ENCODE results near the gene ROS1. TPM values are rescaled to one million over a fixed set of nuclear protein-coding genes. Genes with fewer than 3 reads are reported as not detected.

Gene ROS1
- not detected in 2 replicates for total RNA-seq (ENCODE audit: low replicate concordance)

DNA sequence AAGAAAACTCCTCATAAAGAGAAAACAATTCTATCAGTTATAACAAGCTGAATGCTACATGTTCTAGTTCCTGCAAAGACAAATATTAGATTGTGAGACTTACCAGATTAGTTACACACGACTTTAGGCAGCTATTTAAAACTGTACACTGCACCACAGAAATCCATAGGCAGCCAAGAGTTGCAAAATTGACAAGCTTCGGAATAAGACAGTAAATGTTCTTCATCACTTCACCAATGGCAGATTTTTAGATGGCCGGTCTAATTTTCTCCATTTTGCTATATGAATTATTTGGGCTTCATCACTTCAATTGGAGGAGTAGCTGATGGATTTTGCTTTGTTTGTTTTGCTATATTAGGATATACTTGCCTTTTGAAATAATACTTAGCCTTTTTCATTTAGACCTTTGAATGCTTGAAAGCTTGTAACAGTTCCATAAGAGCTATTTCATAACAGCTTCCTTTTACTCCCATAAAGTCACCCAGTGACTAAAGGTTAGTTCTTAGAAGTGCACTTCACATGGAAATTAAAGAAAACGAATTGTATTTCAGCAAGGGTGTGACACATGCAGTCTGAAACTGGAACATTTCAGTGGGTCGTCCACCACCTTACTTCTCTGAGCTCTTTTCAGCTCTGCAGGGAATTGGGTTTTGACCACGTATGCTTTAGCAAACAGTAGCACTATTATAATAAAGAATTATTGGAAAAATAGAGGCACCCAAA lies at the start of gene ROS1:
Gene ROS1, minus strand, starts transcription at position 512 of the 723 bp plus-strand sequence. Its CDS starts 286 bp downstream, at position 226.
- no peak for TF ChIP-seq EZH2 (IDR thresholded peaks at IDR 0.05)
- no peak for TF ChIP-seq EZH2phosphoT487 (IDR thresholded peaks at IDR 0.05)
- TF ChIP-seq, protein P1, sequence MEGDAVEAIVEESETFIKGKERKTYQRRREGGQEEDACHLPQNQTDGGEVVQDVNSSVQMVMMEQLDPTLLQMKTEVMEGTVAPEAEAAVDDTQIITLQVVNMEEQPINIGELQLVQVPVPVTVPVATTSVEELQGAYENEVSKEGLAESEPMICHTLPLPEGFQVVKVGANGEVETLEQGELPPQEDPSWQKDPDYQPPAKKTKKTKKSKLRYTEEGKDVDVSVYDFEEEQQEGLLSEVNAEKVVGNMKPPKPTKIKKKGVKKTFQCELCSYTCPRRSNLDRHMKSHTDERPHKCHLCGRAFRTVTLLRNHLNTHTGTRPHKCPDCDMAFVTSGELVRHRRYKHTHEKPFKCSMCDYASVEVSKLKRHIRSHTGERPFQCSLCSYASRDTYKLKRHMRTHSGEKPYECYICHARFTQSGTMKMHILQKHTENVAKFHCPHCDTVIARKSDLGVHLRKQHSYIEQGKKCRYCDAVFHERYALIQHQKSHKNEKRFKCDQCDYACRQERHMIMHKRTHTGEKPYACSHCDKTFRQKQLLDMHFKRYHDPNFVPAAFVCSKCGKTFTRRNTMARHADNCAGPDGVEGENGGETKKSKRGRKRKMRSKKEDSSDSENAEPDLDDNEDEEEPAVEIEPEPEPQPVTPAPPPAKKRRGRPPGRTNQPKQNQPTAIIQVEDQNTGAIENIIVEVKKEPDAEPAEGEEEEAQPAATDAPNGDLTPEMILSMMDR (IDR thresholded peaks at IDR 0.05), result no peak
- Histone ChIP-seq H3K9ac (no peak within 1 kb of the TSS), H3K79me2 (ENCODE audit: low read depth) (no peaks in the 10 kb centered on the region), H3K4me1 (no peaks in the 10 kb centered on the region), H3K36me3 (no peaks in the 10 kb centered on the region), H3F3A (ENCODE audit: low read depth) (no peaks in the 10 kb centered on the region), H3K9me3 (ENCODE audit: low read depth) (no peaks in the 10 kb centered on the region), H3K4me3 (no peak within 1 kb of the TSS), H3K4me2 (no peak within 1 kb of the TSS), H3K27ac (no peak within 1 kb of the TSS), H3K27me3 (no peaks in the 10 kb centered on the region), H4K20me1 (ENCODE audit: low read depth) (no peaks in the 10 kb centered on the region), H2AFZ (replicated peaks) (no peak within 1 kb of the TSS)
- H3K4me1 Mint-ChIP-seq, result no peaks in the 10 kb centered on the region
- no peaks in the 10 kb centered on the region for H3K27me3 Mint-ChIP-seq (ENCODE audit: insufficient read depth, low read depth)
- H3K27ac Mint-ChIP-seq, result no peak within 1 kb of the TSS
- no peak for DNase-seq (ENCODE audit: low spot score)
- H3K36me3 Mint-ChIP-seq, result no peaks in the 10 kb centered on the region
- H3K9me3 Mint-ChIP-seq, result no peaks in the 10 kb centered on the region
- H3K4me3 Mint-ChIP-seq, result no peak within 1 kb of the TSS

DNA sequence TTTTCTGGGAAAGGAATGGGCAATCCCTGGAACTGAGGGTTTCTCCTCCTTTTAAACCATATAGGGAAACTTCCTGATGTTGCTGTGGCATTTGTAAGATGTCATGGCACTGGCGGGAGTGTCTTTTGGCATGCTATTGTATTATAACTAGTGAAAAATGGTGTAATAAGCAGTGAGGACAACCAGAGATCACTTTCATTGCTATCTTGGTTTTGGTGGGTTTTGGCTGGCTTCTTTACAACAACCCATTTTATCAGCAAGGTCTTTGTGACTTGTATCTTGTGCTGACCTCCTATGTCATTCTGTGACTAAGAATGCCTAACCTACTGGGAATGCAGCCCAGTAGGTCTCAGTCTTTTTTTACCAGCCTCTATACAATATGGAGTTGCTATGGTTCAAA lies 47.7 kb upstream of the ROS1 start:
- Mint-ChIP-seq H3K4me3 (no peak overlapping the region), H3K9me3 (no peaks in the 10 kb centered on the region), H3K4me1 (peaks cover 3% of the 10 kb centered on the region), H3K27ac (no peak overlapping the region), H3K27me3 (ENCODE audit: insufficient read depth, low read depth) (peaks cover 2% of the 10 kb centered on the region), H3K36me3 (no peaks in the 10 kb centered on the region)
- H3K4me3 ChIP-seq, result no peak overlapping the region
- no peaks in the 10 kb centered on the region for H3K36me3 ChIP-seq
- H2AFZ ChIP-seq (replicated peaks), result no peak overlapping the region
- no peaks in the 10 kb centered on the region for H3F3A ChIP-seq (ENCODE audit: low read depth)
- no peaks in the 10 kb centered on the region for H3K9me3 ChIP-seq (ENCODE audit: low read depth)
- no peak overlapping the region for H3K27ac ChIP-seq
- H3K9ac ChIP-seq, result no peak overlapping the region
- H4K20me1 ChIP-seq (ENCODE audit: low read depth), result no peaks in the 10 kb centered on the region
- TF ChIP-seq EZH2 (IDR thresholded peaks at IDR 0.05) (no peak), EZH2phosphoT487 (IDR thresholded peaks at IDR 0.05) (no peak)
- TF ChIP-seq, protein P1 (IDR thresholded peaks at IDR 0.05), result no peak
- H3K79me2 ChIP-seq (ENCODE audit: low read depth), result no peaks in the 10 kb centered on the region
- H3K4me2 ChIP-seq, result no peak overlapping the region
- no peaks in the 10 kb centered on the region for H3K27me3 ChIP-seq
- no peaks in the 10 kb centered on the region for H3K4me1 ChIP-seq
- DNase-seq (ENCODE audit: low spot score), result no peak

DNA sequence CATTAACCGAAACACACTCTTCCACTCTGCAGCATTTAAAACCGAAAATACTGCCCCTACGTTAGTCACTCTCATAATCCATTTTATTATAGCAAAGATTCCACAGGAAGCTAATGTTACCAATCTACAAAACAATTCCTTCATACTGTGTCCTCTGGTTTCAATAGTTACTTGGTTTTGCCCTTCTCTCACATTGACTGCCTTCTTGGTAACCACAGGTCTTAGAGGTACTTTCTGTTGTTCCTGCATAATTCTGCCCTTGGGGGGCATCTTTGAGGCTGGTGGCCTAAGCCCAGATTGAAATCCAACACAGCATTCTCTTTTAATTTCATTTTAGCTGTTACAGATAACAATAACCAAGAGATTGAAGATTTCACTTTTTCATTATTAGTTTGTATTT lies 46.9 kb upstream of the ROS1 start:
- H3K9ac ChIP-seq, result no peak overlapping the region
- no peak overlapping the region for H3K27ac Mint-ChIP-seq

More for the DNA sequence above, 46.9 kb upstream of the ROS1 start:
- H3K9me3 Mint-ChIP-seq, result no peaks in the 10 kb centered on the region
- H3K9me3 ChIP-seq (ENCODE audit: low read depth), result no peaks in the 10 kb centered on the region
- no peak for DNase-seq (ENCODE audit: low spot score)
- H3K36me3 ChIP-seq, result no peaks in the 10 kb centered on the region
- H3K4me2 ChIP-seq, result no peak overlapping the region
- no peak overlapping the region for H3K4me3 Mint-ChIP-seq
- no peak overlapping the region for H2AFZ ChIP-seq (replicated peaks)
- no peak overlapping the region for H3K4me3 ChIP-seq
- H3K4me1 Mint-ChIP-seq, result no peaks in the 10 kb centered on the region
- H3F3A ChIP-seq (ENCODE audit: low read depth), result no peaks in the 10 kb centered on the region
- H3K36me3 Mint-ChIP-seq, result no peaks in the 10 kb centered on the region
- no peaks in the 10 kb centered on the region for H3K79me2 ChIP-seq (ENCODE audit: low read depth)
- no peak overlapping the region for H3K27ac ChIP-seq
- H3K27me3 Mint-ChIP-seq (ENCODE audit: insufficient read depth, low read depth), result peaks cover 2% of the 10 kb centered on the region
- H3K27me3 ChIP-seq, result no peaks in the 10 kb centered on the region
- H3K4me1 ChIP-seq, result no peaks in the 10 kb centered on the region
- no peak for TF ChIP-seq EZH2 (IDR thresholded peaks at IDR 0.05)
- TF ChIP-seq, protein P1 (IDR thresholded peaks at IDR 0.05), result no peak
- no peak for TF ChIP-seq EZH2phosphoT487 (IDR thresholded peaks at IDR 0.05)
- no peaks in the 10 kb centered on the region for H4K20me1 ChIP-seq (ENCODE audit: low read depth)

Measured in neural progenitor cell (in vitro differentiated cells).